ENCODE results near the gene LRRC74A.

DNA sequence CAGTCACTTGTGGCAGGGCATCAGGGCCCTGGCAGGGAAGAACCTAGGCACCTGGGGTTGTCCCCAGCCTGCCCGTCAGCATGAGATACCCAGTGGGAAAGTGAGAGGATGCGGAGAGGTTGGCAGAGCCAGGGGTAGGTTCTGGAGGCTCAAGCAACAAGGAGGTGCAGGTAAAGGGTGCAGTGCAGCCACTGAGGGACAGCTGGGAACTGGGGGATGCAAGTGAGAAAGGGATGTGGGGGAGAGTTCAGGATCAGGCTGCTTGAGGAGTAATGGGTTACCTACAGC, 46.2 kb upstream of the LRRC74A start:
- TF ChIP-seq, protein P1, sequence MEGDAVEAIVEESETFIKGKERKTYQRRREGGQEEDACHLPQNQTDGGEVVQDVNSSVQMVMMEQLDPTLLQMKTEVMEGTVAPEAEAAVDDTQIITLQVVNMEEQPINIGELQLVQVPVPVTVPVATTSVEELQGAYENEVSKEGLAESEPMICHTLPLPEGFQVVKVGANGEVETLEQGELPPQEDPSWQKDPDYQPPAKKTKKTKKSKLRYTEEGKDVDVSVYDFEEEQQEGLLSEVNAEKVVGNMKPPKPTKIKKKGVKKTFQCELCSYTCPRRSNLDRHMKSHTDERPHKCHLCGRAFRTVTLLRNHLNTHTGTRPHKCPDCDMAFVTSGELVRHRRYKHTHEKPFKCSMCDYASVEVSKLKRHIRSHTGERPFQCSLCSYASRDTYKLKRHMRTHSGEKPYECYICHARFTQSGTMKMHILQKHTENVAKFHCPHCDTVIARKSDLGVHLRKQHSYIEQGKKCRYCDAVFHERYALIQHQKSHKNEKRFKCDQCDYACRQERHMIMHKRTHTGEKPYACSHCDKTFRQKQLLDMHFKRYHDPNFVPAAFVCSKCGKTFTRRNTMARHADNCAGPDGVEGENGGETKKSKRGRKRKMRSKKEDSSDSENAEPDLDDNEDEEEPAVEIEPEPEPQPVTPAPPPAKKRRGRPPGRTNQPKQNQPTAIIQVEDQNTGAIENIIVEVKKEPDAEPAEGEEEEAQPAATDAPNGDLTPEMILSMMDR (IDR thresholded peaks at IDR 0.05): no peak
- no peak for TF ChIP-seq POLR2A (IDR thresholded peaks at IDR 0.05)

All from heart left ventricle (tissue), 13 donors.